ENCODE data around the gene GNAT1. TPM values are rescaled to one million over a fixed set of nuclear protein-coding genes. Genes with fewer than 3 reads are reported as not detected.
"Not testable (repeated sequence)": the region's sequence is repeated elsewhere in the genome, so short reads cannot be mapped to it uniquely, and the experiment has no call there.

Gene GNAT1
- polyA plus RNA-seq, 4 donors, result not detected

DNA sequence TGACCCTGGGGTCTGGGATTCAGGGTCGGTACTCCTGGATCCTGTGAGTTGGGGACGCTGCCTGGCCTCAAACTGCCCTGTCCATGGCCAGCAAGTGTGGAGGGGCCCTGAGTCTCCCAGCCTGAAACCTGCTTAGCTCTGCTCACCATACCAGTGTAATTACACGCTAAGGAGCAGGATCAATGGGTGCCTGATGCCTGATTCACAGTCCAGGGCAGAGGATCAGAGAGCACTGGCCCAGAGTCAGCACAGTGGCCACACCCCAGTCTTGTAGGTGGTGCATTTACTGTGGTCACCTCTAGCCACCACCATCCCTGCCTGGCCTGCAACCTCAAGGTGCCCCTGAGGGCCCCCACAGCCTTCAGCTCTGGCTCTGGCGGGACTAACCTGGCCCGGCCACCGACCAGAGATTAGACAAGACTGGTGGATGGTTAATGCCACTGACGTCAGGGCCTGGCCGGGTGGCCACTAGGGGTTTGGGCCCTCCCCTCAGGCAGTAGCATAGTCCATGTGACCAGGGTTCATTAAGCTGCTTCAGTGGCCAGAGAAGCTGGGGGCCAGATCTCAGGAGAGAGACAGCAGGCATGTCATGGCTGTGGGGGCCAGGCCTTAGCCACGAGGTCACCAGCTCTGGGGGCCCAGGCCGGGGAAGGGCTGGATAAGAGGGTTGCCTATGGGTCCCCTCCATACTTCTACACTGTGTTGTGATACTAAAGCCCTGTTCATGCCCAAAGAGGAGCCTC is 10.3 kb downstream of the GNAT1 start:
- DNase-seq (ENCODE audit: low read depth in 4 of 4, low spot score in 2 of 4), result no peak

DNA sequence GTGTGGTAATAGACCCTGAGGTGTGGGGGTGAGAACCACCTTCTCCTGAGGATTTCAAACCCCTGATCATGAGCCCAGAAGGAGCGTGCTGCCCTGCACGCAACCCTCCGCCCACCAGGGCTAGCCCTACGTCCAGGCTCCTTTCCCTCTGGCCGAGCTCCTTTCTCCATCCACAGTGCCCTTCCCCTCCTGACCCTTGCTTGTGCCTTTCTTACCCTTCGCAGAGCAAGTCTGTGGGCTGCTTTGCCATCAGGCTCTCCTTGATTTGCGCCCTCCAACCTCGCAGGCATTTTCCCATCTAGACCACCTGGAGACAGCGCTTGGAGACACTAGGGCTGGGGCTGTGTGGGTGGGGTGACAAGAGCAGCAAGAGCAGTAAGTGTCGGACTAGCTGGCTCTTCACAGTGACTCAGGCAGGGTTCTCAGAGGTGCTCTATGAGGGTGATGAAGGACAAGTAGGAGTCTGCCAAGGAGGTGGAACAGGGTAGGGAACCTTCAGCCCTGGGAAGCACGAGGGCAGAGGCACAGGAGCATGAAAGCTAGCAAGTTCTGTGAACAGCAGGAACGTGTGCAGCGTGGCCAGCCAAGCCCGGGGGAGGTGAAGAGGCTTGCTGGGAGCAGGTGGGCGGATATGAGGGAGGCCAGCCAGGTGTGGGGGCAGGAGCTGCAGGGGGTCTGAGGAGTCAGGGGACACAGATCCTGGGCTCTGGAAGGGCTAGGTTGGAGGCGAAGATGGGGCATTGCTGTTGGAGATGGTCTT is 11.1 kb downstream of the GNAT1 start:
- no peak for DNase-seq (ENCODE audit: low read depth in 4 of 4, low spot score in 2 of 4)

DNA sequence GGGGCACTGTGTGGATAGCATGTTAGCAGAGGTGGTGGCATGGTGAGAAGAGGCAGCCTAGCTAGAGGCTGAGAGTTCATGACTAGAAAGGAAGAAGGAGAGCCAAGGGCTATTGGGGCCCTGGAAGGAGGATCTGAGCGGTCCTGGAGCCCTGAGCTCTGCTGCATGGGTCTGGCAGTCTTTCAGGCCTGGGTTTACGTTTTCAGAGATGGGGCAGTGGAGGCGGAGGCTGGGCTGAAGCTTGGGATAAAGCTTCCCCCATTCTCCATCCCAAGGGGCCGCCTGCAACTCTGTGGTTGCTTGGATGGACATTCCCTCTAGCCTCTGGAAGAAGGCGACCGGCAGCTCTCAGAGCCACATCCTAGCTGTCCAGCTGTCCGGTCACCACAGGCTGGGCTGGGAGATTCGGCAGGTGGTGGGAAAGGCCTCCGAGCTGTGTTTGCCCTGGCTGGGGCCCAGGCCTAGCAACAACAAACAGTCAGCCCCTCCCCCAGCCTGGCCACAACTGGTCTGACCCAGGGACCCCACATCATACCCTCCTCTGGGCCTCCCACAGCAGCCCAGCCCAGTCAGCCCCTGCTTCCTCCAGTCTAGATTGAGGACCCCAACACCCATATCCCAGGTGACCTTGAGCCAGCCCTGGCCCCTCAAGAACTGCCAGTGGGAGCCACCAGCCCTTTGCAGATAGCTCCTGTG is 11.9 kb downstream of the GNAT1 start:
- no peak for DNase-seq (ENCODE audit: low read depth in 4 of 4, low spot score in 2 of 4)

DNA sequence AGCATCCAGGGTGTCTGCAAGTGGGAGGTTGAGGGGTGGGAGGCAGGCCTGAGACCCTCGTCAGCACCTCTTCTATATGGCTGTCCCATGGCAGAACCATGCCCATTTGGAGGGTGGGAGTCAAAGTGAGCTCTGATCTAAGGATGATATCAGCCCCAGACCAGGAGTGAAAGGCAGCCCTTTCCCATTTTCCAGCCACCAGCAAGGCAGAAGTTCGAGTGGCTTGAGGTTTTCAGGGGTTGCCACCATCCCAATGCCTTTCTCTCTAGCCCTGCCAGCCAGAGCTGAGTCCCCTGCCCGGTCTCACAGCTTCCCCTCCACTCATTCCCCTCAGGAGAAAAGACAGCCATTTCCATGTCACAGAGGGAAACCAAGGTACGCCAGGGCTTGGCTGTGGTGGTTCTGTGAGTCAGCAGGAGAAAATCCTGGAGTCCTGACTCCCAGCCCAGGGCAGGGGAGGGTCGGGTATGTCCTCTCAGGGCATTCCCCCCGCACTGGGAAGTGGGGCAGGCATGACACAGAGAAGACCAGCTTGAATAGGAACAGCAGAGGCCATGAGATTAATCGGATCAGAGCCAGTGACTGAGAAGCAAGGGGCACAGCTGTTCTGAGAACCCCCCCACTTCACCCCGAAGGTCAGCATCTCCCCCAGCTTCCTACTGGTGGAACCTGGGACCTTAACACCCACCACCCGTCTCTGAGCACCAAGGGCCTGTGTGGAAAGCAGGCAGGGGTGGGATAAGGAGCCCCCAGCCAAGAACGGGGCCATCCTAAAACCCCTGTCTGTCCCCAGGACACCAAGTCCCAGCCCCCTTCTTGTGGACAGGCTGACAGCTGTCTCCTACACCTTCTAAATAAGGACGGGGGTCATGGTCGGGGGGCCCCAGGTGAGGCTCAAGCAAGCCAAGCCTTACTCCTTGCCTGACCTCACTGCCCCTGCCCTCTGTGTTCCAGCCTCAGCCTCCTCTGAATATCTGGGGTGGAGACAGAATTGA is 12.7 kb downstream of the GNAT1 start:
- no peak for DNase-seq (ENCODE audit: low read depth in 4 of 4, low spot score in 2 of 4)

DNA sequence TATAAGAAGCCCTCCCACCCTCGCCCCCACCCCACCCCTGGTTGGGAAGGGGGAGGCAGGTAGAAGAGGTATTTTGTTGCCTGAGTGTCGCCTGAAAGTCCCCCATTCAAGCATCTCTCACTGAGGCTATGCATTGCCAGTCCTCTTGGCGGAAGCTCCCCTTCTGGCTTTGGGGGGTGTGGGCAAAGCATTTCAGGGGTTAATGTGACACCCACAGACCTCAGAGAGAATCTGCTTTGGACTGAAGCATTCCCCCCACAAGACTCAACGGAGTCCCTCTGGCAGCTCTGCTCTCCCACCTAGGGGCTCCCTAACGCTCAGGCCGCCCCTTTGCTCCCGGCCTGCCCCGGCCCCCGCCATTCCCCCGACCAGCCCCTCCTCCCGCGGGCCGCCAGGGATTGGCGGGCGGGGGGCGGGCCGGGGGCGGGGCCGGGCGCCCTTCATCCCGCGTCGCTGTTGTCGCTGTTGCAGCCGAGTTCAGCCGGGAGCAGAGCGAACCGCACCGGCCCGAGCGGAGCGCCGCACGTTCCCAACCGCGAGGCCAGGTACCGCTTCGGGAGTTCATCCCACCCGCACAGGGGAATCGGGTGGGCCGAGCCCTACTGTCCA is 13.5 kb downstream of the GNAT1 start, which contains the start of gene SLC38A3:
SLC38A3 (plus strand) TSS at position 468 of the 609 bp plus-strand sequence. CDS start 8,929 bp downstream, outside the sequence.
- DNase-seq (ENCODE audit: low read depth in 4 of 4, low spot score in 2 of 4), result no peak

DNA sequence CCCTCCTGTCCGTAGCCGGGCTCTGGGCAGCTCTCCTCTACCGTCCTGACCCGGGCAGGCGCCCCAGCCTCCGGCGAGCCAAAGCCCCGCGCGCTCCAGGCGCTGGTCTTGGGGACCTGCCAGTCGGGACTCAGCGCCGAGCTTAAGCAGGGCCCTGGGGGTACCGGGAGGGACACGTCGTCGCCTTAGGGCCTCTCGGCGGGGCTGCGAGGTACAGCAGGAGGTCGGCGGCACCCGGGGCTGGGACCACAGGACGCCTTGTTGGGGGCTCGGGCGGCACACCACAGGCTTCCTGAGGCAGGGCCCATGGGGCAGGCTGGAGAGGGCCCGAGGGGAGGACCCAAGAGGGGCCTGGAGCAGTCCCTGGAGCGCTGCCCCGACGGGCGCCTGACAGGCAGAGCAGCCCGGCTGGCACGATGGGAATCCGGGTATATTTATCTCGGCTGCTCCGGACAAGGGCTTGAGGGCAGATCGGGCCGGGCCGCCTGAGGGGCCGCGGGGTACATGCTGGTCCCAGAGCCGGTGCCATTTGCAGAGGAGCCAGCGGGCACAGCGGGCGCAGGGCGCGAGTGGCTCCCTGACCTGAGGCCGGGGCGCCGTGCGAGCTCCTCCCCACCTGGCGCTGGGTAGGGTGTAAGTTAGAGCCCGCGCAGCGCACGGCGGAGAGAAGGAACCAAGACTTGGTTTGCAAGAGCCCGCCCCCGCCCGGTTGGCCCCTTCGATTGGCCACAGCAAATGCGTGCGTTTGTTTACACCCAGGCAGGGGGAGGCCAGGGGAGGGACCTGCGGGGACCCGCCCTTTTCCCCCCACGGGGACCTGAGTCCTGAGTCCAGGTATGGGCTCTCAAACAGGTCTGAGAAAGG is 14.2 kb downstream of the GNAT1 start:
- no peak for DNase-seq (ENCODE audit: low read depth in 4 of 4, low spot score in 2 of 4)

DNA sequence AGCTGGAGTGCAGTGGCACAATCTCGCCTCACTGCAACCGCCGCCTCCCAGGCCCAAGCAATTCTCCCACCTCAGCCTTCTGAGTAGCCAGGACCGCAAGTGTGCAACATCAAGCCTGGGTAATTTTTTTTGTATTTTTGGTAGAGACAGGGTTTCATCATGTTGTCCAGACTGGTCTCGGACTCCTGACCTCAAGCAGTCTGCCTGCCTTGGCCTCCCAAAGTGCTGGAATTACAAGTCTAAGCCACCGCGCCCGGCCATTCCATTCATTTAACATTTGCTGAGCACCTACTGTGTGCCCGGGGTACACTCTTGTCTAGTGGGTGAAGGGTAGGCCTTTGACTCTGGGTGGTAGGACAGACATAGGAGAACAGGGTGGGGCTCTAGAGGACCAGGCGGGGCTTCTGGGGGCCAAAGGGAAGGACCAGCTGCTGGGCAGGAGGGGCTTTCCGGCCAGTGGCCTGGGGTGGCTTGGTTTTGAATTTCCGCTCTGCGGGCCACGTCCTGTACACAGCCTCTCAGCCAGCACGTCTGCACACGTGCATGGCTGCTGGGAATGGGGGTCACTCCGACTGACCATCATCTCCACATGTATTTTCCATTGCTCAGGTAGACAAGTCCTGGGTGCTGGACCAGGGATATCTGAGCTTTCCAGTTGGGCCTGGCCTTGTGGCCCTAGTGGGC is 16.1 kb downstream of the GNAT1 start:
- no peak for DNase-seq (ENCODE audit: low read depth in 4 of 4, low spot score in 2 of 4)

DNA sequence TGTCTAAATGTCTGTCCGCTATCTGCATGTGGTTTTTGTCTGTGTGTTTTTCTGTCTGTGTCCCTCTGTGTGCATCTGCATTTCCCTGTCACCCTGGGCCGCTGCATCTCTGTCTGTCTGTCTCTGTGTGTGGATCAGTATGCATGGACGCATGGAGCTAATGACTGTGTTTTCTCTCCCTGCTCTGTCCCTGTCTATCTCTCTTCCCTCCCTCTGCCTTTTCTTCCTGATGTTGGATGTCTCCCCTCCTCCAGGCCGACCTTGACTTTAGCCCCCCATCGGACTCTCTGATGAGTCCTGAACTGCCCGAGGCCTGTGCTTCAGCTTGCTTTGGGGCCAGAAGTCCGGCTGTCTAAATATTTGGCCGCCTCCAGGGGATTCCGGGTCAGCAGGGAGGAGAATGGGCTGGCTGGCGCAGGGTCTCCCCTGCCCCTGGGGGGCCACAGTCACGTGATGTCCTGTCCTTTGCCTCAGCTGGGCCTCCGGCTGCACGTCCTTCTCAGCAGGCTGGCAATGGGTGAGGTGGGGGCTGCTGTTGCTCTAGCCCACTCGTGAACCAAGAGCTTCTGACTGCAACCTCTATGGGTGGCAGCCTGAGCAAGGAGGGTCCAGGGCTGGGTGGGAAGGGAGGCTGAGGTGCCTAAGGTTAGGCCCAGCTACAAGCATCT is 17.4 kb downstream of the GNAT1 start:
- DNase-seq (ENCODE audit: low read depth in 4 of 4, low spot score in 2 of 4), result no peak

DNA sequence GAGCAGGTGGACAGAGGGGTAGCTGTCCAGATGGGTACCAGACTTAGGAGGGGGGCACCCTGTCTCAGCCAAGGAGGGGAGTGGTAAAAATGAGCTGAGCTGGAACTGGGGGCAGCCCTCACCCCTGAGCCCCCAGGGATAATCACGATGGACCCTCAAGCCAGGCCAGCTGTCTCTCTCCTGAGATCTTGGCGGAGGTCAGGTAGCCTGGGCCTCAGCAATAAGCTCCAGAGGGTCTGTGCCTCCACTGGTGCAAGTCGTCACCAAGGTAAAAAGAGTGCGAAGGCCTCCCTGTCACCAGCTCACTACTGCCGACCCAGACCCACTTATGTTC is 18.7 kb downstream of the GNAT1 start:
- DNase-seq (ENCODE audit: low read depth in 4 of 4, low spot score in 2 of 4), result no peak

DNA sequence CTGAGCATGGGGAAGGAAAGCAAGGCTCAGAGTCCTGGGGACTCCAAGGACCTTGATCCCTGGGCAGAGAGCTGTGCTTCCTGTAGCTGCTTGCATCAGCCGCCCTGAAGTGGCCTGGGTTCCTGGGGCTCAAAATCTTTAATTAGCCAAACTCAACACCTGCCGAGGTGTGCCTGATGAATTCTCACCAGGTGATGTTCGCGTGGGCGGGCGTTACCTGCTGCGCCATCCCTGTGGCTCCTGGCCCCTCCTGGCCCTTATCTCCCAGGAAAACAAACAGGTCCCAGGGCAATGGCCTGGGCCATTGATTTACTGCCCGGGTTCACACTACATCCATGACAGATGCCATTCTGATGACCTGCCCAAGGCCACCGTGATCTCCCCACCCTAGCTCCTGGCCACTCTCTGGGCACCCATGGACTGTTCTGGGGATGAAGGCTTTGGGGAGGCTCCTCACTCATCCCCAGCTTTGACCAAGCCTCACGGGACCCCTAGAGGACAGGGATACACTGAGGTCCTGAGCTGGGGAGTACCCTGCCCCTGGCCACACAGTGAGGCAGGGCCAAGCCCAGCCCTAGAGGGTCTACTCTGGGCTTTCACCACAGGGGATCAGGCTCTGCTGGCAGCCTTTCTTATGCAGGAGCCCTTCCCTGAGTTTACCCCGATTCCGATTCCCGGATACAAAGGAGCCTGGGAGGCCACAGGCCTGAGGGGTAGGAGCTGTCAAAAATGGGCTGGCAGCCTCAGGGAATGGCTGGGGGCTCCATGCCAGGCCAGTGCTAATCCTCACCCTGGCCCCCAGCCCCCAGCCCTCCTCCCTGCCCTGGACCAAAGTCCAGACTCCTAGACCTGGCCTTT is 19.3 kb downstream of the GNAT1 start:
- no peak for DNase-seq (ENCODE audit: low read depth in 4 of 4, low spot score in 2 of 4)

DNA sequence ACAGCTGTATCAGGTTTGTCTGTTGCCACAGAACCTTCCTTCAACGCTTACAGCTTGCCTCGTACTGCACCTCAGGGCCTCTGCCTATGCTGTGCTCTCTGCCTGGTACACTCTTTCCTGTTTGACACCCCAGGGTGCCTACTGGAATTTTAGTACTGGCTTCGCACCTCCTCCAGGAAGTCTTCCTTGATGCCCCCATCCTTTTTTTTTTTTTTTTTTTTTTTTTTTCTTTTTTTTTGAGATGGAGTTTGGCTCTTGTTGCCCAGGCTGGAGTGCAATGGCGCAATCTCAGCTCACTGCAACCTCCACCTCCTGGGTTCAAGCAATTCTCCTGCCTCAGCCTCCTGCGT is 19.9 kb downstream of the GNAT1 start:
- DNase-seq (ENCODE audit: low read depth in 4 of 4, low spot score in 2 of 4), result not testable (repeated sequence)

DNA sequence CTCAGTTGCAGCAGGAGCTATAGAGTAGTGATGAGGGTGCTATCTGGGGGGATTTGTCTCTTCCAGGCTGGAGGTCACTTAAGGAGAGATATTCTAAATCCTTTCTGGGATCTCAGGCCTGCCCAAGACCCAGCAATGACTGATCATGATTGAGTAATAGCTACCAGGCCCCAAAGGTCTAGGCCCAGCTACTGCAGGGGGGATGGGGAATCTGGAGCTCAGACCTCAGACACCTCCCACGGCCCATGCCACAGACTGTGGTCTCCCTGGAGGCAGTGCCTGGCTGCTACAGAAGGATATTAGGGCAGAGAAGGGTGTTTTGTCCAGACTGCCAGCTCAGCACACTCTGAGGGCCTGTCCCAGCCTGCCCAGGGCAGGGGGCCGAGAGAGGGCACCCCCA is 20.5 kb downstream of the GNAT1 start:
- DNase-seq (ENCODE audit: low read depth in 4 of 4, low spot score in 2 of 4), result no peak

DNA sequence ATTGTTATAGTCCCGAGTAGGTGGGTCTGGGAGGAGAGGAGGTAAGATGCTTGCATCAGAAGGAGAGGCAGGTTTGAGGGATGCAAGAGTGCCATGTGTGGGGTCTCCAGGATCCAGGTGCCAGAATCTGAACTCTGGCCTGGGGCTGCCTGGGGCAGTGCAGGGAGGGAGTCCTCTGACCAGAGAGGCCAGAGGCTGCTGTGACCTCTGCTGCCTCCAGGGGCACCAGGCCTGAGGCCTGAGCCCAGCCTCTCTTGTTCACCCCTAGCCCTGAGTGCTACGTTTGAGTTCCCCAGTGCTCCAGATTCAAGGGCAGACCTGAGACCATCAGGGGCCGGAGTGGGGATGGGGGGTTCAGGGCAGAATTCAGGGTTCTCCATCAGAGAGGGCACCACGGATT is 21.1 kb downstream of the GNAT1 start:
- DNase-seq (ENCODE audit: low read depth in 4 of 4, low spot score in 2 of 4), result no peak

DNA sequence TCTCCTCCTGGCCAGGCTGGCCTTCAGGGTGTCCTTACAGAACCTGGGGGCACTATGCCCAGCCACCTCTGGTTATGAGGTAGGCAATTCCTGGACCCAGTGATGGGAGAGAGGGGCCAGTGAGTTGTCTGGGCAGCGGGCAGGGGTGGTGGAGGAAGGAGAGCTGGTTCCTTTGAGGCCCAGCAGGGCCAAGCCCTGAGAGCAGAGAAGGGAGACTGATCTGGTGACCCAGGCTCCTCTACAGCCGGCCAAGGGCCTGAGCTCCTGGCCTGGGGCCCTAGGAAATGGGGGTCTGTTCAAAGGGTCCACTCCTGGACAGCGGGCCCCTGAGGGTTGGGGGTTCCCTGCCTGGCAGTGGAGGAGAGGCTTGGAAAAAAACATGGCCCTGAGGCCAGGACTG is 21.6 kb downstream of the GNAT1 start:
- no peak for DNase-seq (ENCODE audit: low read depth in 4 of 4, low spot score in 2 of 4)

DNA sequence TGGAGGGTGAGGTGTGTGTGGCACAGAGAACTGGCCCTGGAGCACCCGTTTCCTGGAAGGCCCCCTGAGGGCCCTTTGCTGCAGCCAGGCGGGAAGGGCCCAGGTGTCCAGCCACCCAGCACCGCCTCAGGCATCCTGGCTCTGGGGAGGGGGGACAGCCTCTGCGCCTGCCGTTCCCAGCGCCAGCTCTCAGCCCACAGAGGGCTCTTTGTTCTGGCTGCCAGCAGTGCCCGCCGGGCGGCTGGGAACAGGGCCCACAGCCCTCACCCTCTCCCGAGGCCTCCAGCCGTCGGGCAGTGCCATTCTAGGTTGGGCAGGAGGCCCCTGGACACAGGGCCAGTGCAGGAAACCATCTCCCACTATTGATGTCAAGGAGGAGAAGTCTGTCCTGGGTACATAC is 22.0 kb downstream of the GNAT1 start:
- DNase-seq (ENCODE audit: low read depth in 4 of 4, low spot score in 2 of 4), result no peak

DNA sequence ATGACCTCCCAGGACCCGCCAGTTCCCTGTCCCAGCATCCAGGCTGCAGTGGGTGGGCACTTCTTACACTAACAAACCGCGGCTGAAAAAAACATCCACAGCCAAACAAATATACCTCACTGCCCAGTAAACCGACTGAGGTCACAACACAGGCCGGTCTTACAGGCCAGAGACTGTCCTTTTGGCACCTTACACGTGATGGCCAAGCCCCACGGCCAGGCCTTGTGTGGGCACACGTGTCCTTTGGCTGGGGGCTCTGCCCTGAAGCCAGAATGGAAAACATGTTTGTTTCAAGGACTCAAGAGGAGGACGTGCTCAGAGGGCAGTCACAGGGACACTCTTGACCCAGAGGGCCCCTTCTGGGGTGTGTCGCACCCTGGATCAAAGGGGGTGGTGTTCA is 23.4 kb downstream of the GNAT1 start:
- no peak for DNase-seq (ENCODE audit: low read depth in 4 of 4, low spot score in 2 of 4)

DNA sequence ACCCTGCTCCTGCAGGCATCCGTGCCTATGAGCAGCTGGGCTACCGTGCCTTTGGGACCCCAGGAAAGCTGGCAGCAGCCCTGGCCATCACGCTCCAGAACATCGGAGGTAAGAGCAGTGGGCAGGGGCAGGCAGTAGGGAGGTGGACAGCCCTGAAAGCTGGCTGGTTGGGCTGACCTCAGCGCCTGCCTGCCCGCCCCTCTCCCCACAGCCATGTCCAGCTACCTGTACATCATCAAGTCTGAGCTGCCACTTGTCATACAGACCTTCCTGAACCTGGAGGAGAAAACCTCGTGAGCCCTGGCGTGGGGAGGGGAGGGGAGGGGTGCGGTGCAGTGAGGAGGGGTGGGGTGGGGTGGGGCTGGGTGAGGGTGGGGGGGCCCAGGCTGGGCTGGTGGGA is 24.1 kb downstream of the GNAT1 start:
- DNase-seq (ENCODE audit: low read depth in 4 of 4, low spot score in 2 of 4), result no peak
